Osteoblast (primary cell): ENCODE results near the gene CCNY. TPM values are rescaled to one million over a fixed set of nuclear protein-coding genes. Genes with fewer than 3 reads are reported as not detected.

ENCODE experiments used
- DNase-seq: peaks from one replicate; pipeline ENCODE4 v3.0.0; 2011; ENCODE audit warnings: low spot score, mixed read lengths; ENCODE audit not compliant: insufficient read length; ENCODE audit errors: missing footprints
- H2AFZ ChIP-seq: 2 replicates; pipeline ENCODE4 v1.6.0; 2011; ENCODE audit warnings: mild to moderate bottlenecking, low read length
- H3K27ac ChIP-seq: 2 replicates; pipeline ENCODE4 v1.5.1; 2011; ENCODE audit warnings: mild to moderate bottlenecking, low read depth, low read length, moderate library complexity
- H3K27me3 ChIP-seq: 2 replicates; pipeline ENCODE4 v1.6.0; 2012; ENCODE audit warnings: mild to moderate bottlenecking, control low read depth, inconsistent platforms, low read length, moderate library complexity; ENCODE audit not compliant: insufficient read depth
- H3K36me3 ChIP-seq: 2 replicates; pipeline ENCODE4 v1.5.1; 2011; ENCODE audit warnings: mild to moderate bottlenecking, low read length, control low read depth, moderate library complexity; ENCODE audit not compliant: insufficient read depth
- H3K4me1 ChIP-seq: 2 replicates; pipeline ENCODE4 v1.5.1; 2011; ENCODE audit warnings: mild to moderate bottlenecking, low read length, control low read depth, moderate library complexity; ENCODE audit not compliant: insufficient read depth
- H3K4me2 ChIP-seq: 2 replicates; pipeline ENCODE4 v1.6.0; 2011; ENCODE audit warnings: mild to moderate bottlenecking, low read length; ENCODE audit not compliant: insufficient read depth
- H3K4me3 ChIP-seq: fragments of 200-600 bp; sonication (generic); 3 replicates; pipeline ENCODE4 v1.5.1; 2012; ENCODE audit warnings: mild to moderate bottlenecking, low read length, inconsistent platforms; ENCODE audit not compliant: insufficient read depth
- H3K79me2 ChIP-seq: 2 replicates; pipeline ENCODE4 v1.6.0; 2012; ENCODE audit warnings: mild to moderate bottlenecking, low read length, control low read depth, inconsistent platforms; ENCODE audit not compliant: insufficient read depth
- H3K9me3 ChIP-seq: 2 replicates; pipeline ENCODE4 v1.5.1; 2011; ENCODE audit warnings: low read depth, low read length, control low read depth
- H4K20me1 ChIP-seq: 2 replicates; pipeline ENCODE4 v1.6.0; 2012; ENCODE audit warnings: mild to moderate bottlenecking, low read length, control low read depth; ENCODE audit not compliant: insufficient read depth
- CTCF ChIP-seq: IDR thresholded peaks from 2 replicates; pipeline ENCODE4 v1.5.1; 2011; ENCODE audit warnings: mild to moderate bottlenecking, low read depth, low read length, moderate library complexity; ENCODE audit errors: extremely low read depth
- total RNA-seq: library from RNA; depleted of rRNA; stranded (reverse); fragments of >200 nt; gene quantifications from 2 replicates; pipeline ENCODE4 v1.2.3, GENCODE V29; 2012

CCNY gene
- total RNA-seq, 1 donor, result 53.2 TPM

GRCh38 chr10:35546824-35547225, 210.5 kb downstream of the CCNY start:
- peak; percentile 87 for DNase-seq
- peaks cover 20% of the 10 kb centered on the region for H3K36me3 ChIP-seq
- H3K4me2 ChIP-seq, result peak overlapping the region; percentile 66
- peaks cover 24% of the 10 kb centered on the region for H3K4me1 ChIP-seq
- H3K79me2 ChIP-seq, result peaks cover 16% of the 10 kb centered on the region
- H3K27ac ChIP-seq, result peak overlapping the region; percentile 93
- no peaks in the 10 kb centered on the region for H3K9me3 ChIP-seq
- H3K27me3 ChIP-seq, result no peaks in the 10 kb centered on the region
- peaks cover 8% of the 10 kb centered on the region for H4K20me1 ChIP-seq
- H2AFZ ChIP-seq, result no peak overlapping the region
- no peak overlapping the region for H3K4me3 ChIP-seq
- peak; percentile 40 for TF ChIP-seq CTCF

GRCh38 chr10:35552650-35553342, 216.5 kb downstream of the CCNY start:
- Histone ChIP-seq H3K79me2 (peaks cover 12% of the 10 kb centered on the region), H3K4me2 (no peak overlapping the region), H3K4me3 (no peak overlapping the region), H3K27ac (no peak overlapping the region), H3K9me3 (no peaks in the 10 kb centered on the region), H3K36me3 (peaks cover 15% of the 10 kb centered on the region), H2AFZ (no peak overlapping the region), H3K4me1 (peaks cover 7% of the 10 kb centered on the region), H4K20me1 (no peaks in the 10 kb centered on the region), H3K27me3 (no peaks in the 10 kb centered on the region)
- no peak for DNase-seq
- no peak for TF ChIP-seq CTCF

GRCh38 chr10:35554036-35554435, 217.7 kb downstream of the CCNY start:
- TF ChIP-seq CTCF, result no peak
- Histone ChIP-seq H3K9me3 (no peaks in the 10 kb centered on the region), H3K27me3 (no peaks in the 10 kb centered on the region), H3K4me3 (no peak overlapping the region), H3K4me1 (peaks cover 7% of the 10 kb centered on the region), H3K4me2 (no peak overlapping the region), H3K79me2 (peaks cover 16% of the 10 kb centered on the region), H3K36me3 (peaks cover 15% of the 10 kb centered on the region), H2AFZ (no peak overlapping the region), H4K20me1 (no peaks in the 10 kb centered on the region), H3K27ac (no peak overlapping the region)
- no peak for DNase-seq

GRCh38 chr10:35554461-35555056, 218.2 kb downstream of the CCNY start:
- Histone ChIP-seq H3K4me2 (no peak overlapping the region), H3K36me3 (peaks cover 15% of the 10 kb centered on the region), H3K27me3 (no peaks in the 10 kb centered on the region), H3K4me3 (no peak overlapping the region), H2AFZ (no peak overlapping the region), H3K27ac (no peak overlapping the region), H3K9me3 (no peaks in the 10 kb centered on the region), H3K4me1 (peaks cover 7% of the 10 kb centered on the region), H4K20me1 (no peaks in the 10 kb centered on the region), H3K79me2 (peaks cover 14% of the 10 kb centered on the region)
- no peak for DNase-seq
- no peak for TF ChIP-seq CTCF
